Retina (tissue), 1 donor: ENCODE measurements around the gene ACOT13.
"Not testable (repeated sequence)": the region's sequence is repeated elsewhere in the genome, so short reads cannot be mapped to it uniquely, and the experiment has no call there.

Experiments
- DNase-seq: peaks from one replicate; pipeline ENCODE4 v3.0.0-alpha.2; 2016

The ACOT13 gene

GRCh38 chr6:24666641-24667377 is at the start of gene ACOT13, which contains the start of gene TDP2:
Gene ACOT13 (plus strand): TSS chr6:24667077. CDS start chr6:24667264, 187 bp downstream.
Gene TDP2 (minus strand): TSS chr6:24666899. CDS start chr6:24666862, 37 bp downstream.
- peak; percentile 98 for DNase-seq

DNA sequence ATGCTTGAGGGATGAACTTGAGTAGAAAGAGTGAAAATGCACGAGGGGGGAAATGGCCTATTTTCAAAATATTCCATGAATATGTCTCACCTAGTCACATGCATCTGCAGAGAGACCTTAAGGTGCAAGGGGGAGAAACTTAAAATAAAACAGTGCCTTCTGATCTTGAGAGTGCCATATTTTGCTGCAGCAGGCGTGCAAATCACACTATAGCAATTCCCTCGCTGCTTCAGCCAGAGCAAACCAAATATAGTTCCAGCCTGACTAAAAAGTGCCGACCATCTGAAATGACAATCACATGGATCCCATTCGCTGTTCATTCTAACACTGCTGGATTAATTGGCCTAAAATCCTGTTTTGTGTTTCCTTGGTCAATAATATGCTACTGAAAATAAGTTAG is 47.2 kb upstream of the ACOT13 start:
- no peak for DNase-seq

DNA sequence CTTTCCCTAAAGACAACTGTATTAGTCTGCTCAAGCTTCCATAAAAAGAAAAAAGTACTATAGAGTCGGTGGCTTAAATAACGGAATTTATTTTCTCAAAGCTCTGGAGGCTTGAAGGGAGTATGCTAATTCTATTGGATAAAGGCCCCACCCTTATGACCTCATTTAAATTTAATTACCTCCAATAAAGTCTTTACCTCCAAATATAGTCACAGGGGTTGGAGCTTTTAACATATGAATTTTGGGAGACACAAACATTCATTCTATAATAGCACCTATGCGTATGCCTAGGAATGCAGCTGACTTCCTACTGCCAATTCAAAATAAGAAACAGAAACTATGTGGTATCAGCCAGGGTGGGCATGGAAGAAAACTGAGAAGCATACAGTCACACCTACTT is 46.2 kb upstream of the ACOT13 start:
- DNase-seq, result no peak

GRCh38 chr6:24621626-24622289 is 45.1 kb upstream of the ACOT13 start:
- no peak for DNase-seq

- no peak for DNase-seq
Measured at GRCh38 chr6:24630856-24631505, 35.9 kb upstream of the ACOT13 start.

DNA sequence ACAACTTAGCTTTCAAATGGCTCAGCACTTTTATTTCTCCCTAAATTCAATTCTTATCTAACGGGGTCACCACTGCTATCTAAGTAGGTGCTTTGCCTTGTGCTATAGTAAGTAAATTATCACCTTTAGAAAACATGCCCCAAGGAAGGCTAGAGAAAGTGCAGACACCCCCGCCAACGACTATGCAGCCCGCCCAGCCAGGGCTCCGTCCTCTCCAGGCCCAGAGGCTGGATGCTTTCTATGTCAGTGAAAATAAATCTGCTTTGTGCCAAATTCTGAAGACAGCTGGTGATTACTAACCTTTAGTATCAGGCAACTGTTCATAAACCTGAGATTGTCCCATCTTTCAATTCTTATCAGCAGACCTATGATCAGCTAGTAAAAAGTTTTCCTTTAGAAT is 35.2 kb upstream of the ACOT13 start:
- no peak for DNase-seq

DNA sequence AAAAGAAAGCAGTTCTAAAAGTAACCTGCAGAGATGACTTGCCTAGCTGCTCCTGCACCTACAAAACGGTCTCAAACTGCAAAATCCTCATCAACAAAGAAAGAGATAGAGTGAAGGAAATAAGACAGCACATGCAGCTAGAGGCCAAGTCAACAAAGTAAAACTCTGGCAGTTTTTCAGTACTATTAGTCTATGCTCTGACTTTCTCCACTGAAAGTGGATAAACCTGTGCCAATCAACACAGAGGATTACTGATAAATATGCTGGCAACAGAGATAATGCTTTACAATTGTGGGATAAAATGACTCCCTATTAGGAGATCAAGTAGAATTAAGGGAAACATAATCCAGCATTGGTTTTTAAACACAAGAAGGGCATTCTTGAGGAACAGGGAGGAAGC is 34.3 kb upstream of the ACOT13 start:
- no peak for DNase-seq

- no peak for DNase-seq
Measured at GRCh38 chr6:24636681-24637080, 30.2 kb upstream of the ACOT13 start.

DNA sequence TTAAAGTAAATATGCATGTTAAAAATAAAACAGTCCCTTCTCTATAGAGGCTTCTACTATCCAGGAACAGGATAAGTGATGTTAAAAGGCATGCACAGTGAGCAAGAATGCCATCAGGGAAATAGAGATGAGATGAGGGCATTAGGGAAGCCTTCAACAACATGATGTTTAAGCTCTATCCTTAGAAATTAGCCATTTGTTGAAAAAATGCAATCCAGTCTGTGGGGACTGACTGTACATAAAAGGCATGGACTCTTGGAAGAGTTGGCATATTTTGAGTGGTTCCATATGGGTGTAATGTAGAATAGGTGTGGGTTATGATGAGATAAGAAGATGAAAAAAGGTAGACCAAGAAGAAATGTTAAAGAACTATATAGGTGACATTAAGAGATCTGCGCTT is 26.7 kb upstream of the ACOT13 start:
- no peak for DNase-seq

- not testable (repeated sequence) for DNase-seq
Measured at GRCh38 chr6:24640631-24641030, 26.2 kb upstream of the ACOT13 start.

DNA sequence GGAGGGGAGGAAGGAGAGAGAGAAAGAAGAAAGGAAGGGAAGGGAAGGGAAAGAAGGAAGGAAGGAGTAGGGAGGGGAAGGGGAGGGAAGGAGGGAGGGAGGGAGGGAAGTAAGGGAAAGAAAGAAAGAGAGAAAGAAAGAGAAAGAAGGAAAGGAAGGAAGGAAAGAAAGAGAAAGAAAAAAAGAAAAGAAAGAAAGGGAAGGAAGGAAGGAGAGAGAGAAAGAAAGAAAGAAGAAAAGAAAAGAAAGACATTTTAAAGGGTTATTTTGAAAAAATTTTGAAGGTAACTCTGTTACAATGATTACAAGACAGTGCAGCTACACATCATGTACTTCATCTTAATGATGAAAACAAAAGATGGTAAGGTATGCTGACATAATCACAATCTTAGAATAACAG is 24.8 kb upstream of the ACOT13 start:
- DNase-seq, result no peak

- DNase-seq, result no peak
Measured at GRCh38 chr6:24643920-24644319, 23.0 kb upstream of the ACOT13 start.

GRCh38 chr6:24644377-24644776 is 22.5 kb upstream of the ACOT13 start:
- no peak for DNase-seq

GRCh38 chr6:24646771-24647170 is 20.1 kb upstream of the ACOT13 start:
- no peak for DNase-seq

GRCh38 chr6:24648276-24648675 is 18.6 kb upstream of the ACOT13 start:
- DNase-seq, result no peak

- DNase-seq, result no peak
Measured at GRCh38 chr6:24649691-24650090, 17.2 kb upstream of the ACOT13 start.

DNA sequence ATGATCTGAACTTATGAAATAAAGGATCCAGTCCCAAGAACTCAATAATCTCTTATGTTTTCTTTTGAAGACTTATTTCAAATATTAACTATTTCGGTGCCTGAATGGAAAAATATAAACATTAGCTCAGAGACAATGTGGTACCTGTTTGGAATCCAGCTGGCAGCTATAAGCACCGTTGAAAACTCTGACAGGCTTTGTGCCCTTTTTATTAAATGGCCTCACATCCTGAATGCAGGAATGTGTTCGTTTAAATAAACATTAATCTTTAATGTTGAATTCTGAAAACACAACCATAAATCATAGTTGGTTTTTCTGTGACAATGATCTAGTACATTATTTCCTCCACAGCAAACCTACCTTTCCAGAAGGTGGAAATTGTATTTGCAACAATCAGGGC is 16.5 kb upstream of the ACOT13 start:
- DNase-seq, result no peak

- no peak for DNase-seq
Measured at GRCh38 chr6:24655215-24655614, 11.7 kb upstream of the ACOT13 start.

DNA sequence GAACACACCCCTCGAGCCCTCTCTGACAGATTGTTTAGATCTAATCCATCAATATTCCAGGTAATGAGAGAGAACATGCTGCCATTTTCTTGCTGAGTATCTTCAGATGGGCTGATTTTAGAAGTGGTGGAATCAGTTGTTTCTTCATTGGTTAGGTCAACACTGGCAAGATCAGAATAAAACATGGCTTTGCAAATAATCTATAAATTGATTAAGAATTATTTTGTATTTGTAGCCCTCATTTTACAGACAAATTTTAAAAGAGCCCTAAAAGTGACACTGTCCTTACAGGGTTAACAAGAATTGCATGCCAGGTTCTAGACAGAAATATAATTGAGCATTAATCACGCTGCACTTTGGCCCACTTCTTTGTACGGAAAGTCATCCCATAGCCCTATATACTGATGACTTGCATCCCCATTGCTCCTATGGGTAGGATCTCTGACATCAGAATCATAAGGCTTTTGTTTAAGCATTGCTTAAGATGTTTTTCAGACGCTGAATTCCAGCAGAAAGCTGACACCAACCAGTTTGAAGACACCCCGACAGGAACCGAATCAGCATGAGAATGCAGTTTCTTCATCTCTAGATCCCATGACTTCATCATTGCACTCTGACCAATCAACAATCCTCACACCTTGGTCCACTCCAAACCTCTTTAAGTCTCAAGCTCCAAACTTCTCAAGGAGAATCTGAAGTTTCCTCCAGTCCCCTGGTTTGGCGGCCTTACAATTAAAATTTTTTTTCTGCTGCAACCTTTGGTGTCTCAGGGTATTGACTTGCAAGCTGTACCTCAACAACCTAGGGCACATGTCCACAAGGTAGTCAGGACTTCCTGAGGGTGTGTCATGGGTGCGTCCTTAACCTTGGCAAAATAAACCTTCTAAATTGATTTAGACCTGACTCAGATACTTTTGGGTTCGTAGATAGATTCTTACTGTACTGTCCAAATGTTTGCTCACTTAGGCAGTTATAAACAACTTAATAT is 8.0 kb upstream of the ACOT13 start:
- DNase-seq, result no peak

DNA sequence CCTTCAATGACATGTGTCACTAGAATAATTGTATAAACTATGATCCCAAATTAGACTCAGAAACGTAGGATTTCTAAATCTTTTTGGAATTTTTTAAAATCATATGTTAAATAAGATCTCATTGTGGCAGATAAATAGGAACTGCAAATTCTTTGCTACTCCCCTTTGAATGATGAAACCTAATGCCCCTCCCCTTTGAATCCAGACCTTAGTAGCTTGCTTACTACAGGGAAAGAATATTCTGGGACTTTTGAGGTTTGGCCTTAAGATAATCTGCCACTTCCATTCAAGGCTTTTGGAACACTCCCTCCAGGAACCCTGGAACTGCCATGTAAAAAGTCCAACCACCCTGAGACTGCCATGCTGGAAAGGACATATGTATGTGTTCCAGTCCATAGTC is 7.3 kb upstream of the ACOT13 start:
- no peak for DNase-seq

GRCh38 chr6:24660105-24660504 is 6.8 kb upstream of the ACOT13 start:
- DNase-seq, result no peak

DNA sequence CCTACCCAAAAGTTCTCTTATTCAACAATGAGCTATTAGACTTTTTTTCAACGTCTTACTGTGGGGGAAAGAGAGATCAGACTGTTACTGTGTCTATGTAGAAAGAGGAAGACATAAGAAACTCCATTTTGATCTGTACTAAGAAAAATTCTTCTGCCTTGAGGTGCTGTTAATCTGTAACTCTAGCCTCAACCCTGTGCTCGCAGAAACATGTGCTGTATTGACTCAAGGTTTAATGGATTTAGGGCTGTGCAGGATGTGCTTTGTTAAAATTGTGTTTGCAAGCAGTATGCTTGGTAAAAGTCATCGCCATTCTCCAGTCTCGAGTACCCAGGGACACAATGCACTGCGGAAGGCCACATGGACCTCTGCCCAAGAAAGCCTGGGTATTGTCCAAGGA is 5.1 kb upstream of the ACOT13 start:
- not testable (repeated sequence) for DNase-seq

DNA sequence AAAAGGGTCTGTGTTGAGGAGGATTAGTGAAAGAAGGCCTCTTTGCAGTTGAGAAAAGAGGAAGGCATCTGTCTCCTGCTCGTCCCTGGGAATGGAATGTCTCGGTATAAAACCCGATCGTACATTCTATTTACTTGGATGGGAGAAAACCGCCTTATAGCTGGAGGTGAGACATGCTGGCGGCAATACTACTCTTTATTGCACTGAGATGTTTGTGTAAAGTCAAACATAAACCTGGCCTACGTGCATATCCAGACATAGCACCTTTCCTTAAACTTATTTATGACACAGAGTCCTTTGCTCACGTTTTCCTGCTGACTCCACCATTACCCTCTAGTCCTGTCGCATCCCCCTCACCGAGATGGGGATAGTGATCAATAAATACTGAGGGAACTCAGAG is 4.6 kb upstream of the ACOT13 start:
- no peak for DNase-seq
